NCI-H2081 treated with DMSO at 0.1 percent for 48 hours (cell line): ENCODE results near the gene ZNF528.

Source experiments
- DNase-seq: peaks from one replicate; lab custom pipeline; 2025; lab: John Stamatoyannopoulos, UW

Gene ZNF528

DNA sequence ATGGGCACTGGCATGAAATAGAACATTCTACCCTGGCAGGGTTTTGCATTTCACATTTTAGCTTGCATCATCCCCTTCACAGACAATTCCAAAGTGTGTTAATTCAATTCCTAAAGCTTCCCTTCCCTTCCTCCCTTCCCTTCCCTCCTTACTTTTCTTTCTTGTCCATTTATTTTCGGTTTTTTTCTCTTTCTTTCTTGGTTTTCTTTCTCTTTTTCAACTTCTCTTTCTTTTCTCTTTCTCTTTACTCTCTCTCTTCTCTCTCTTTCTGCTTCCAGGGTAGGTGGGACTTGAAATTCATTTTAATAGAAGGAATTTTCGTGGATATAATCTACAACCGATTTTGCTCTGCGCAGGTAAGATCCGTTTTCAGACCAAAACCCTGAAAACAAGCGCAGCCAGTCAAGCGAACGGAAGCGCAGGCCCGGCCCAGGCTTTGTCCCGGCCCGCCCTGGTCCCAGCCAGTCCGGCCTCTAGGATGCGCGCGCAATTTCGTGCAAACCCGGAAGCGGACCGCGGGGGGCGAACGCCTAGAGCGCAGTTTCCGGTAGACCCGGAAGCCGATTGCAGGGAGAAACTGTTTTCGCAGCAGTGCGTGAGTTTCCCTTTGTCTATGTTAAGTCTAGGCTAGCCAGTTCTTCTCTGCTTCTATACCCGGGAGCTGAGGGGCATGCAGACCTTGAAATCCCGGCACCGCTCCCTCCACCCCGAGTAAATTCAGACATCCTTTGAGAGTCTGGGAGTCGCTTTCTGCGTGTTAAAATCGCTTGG is at the start of gene ZNF528:
TSS of gene ZNF528 (plus strand) at position 540 of the 771 bp plus-strand sequence. CDS start 4,165 bp downstream, outside the sequence.
- no peak for DNase-seq

- no peak for DNase-seq
These were observed 46.1 kb upstream of the ZNF528 start for GRCh38 chr19:52351512-52351911.

- DNase-seq, result no peak
These were observed 31.2 kb upstream of the ZNF528 start for GRCh38 chr19:52366414-52366824.

- DNase-seq, result no peak
These were observed 27.9 kb upstream of the ZNF528 start, which contains the start of gene ZNF880 for GRCh38 chr19:52369559-52370340. ZNF880 (plus strand) TSS chr19:52369923; CDS start chr19:52369966, 43 bp downstream.

GRCh38 chr19:52370341-52370710 is 27.3 kb upstream of the ZNF528 start:
- no peak for DNase-seq

GRCh38 chr19:52391135-52391534 is 6.5 kb upstream of the ZNF528 start:
- no peak for DNase-seq

- no peak for DNase-seq
These were observed 412 bp downstream of the ZNF528 start for GRCh38 chr19:52398081-52398441.

DNA sequence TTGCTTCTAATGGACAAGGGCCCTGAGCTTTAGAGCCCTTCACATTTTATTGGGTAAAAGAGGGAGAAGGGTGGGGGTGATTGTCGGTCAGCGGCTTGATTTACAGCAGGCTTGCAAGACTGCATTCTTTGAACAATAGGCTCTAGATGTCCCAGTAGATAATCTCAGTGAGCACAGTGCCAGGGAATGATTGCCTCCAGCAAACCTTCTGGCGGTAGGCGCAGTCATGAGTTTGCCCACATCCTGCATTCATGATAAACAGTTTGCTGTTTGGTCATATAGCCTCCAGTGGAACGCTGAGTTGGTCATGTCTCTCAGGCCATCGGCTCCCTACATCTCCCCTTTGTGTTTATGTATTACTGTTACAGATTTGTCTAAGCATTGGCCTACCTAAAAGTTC is 12.6 kb downstream of the ZNF528 start:
- no peak for DNase-seq

- no peak for DNase-seq
These were observed 18.1 kb downstream of the ZNF528 start for GRCh38 chr19:52415711-52416110.

GRCh38 chr19:52428937-52429336 is 31.3 kb downstream of the ZNF528 start, which contains the start of gene ZNF534:
ZNF534 (plus strand) TSS chr19:52429148; CDS start chr19:52431475, 2,327 bp downstream.
- DNase-seq, result no peak

- DNase-seq, result no peak
These were observed 44.5 kb downstream of the ZNF528 start for GRCh38 chr19:52442179-52442578.

- no peak for DNase-seq
These were observed 46.9 kb downstream of the ZNF528 start for GRCh38 chr19:52444506-52444905.

GRCh38 chr19:52451241-52451640 is 53.6 kb downstream of the ZNF528 start:
- no peak for DNase-seq

DNA sequence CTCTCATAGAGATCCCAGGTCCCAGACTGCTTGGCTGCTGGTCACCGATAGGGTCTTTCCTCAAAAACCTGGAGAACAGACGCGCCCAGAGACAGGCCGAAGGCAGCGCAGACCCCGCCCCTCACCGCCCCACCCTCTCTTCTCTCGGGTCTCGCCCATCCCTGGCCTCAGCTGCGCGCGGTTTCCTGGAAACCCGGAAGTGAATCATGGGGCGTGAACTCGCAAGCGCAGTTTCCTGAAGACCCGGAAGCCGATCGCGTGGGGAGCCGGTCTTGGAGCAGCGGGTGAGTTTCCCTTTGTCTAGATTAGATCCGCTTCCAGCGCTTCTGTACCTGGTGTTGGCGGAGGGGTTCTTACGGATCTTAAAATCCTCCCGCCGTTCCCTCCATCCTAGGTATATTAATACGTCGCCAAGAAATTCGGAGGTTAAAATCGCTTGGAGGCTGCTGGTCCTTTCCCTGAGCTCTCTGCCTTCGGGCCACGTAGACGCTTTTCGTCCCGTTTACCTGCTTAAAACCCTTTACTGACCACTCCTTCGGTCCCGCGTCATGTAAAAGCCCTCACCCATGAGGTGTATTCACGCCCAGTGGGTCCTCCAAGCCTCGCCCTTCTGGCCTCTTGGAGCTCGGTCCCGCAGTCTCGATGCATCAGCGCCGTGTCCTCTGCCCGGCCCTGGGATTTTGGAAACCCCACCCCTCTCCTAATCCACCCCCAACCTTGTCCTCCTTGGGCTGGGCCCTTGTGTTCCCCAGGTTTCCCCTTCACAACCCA is 55.9 kb downstream of the ZNF528 start, which contains the start of gene ZNF578:
TSS of gene ZNF578 (plus strand) at position 230 of the 771 bp plus-strand sequence. CDS start 48,293 bp downstream, outside the sequence.
- peak; percentile 0 for DNase-seq

GRCh38 chr19:52464798-52465470 is 67.3 kb downstream of the ZNF528 start:
- no peak for DNase-seq
